Body of pancreas (tissue), 4 donors: ENCODE results near the gene EIF4E1B.

ENCODE experiments used
- POLR2A ChIP-seq, 3 donors: fragments of 450-650 bp; IDR thresholded peaks; one replicate each; pipeline ENCODE4 v1.6.1; 2016; ENCODE audit warnings: antibody characterized with exemption in 3 of 3, mild to moderate bottlenecking in 2 of 3
- TF ChIP-seq, protein P1 (sequence below), 7 experiments: fragments of 450-650 bp in 4 of 7; fragments of 200-600 bp in 3 of 7; sonication (generic) in 3 of 7; IDR thresholded peaks; one replicate each; pipeline ENCODE4 v1.5.1; 2016 to 2019; ENCODE audit warnings: antibody characterized with exemption in 7 of 7

DNA sequence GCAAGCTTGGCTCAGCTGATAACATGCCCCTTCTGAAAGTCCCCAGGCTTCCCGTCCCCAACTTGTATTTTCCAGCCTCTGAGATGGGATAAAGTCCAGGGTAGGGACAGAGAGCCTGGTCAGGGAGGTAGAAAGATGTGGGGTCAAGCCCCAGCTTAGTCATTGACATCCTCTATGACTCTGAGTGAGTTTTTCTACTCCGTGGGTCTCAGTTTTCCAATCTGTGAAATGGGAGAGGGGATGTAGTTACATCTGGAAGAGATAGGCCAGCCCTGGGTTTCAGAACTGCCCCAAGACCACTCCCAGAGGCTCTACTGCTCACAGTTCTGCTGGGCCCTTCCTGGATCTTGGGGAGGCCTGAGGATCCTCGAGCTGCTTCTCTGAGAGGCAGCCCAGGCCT, 23.6 kb upstream of the EIF4E1B start:
- TF ChIP-seq, protein P1, sequence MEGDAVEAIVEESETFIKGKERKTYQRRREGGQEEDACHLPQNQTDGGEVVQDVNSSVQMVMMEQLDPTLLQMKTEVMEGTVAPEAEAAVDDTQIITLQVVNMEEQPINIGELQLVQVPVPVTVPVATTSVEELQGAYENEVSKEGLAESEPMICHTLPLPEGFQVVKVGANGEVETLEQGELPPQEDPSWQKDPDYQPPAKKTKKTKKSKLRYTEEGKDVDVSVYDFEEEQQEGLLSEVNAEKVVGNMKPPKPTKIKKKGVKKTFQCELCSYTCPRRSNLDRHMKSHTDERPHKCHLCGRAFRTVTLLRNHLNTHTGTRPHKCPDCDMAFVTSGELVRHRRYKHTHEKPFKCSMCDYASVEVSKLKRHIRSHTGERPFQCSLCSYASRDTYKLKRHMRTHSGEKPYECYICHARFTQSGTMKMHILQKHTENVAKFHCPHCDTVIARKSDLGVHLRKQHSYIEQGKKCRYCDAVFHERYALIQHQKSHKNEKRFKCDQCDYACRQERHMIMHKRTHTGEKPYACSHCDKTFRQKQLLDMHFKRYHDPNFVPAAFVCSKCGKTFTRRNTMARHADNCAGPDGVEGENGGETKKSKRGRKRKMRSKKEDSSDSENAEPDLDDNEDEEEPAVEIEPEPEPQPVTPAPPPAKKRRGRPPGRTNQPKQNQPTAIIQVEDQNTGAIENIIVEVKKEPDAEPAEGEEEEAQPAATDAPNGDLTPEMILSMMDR (IDR thresholded peaks at IDR 0.05), result no peak
- no peak for TF ChIP-seq POLR2A (IDR thresholded peaks at IDR 0.05)
